HG03039 (cell line): ENCODE measurements around the gene PTPN3.
"Not testable (repeated sequence)": the region's sequence is repeated elsewhere in the genome, so short reads cannot be mapped to it uniquely, and the experiment has no call there.

Experiments
- ATAC-seq: cut with Tn5 transposase; IDR thresholded peaks from one replicate; pipeline ENCODE4 v1.9.1; 2021; ENCODE audit warnings: mild to moderate bottlenecking, moderate library complexity; ENCODE audit not compliant: unreplicated experiment

Gene PTPN3

GRCh38 chr9:109498195-109499092 is at the start of gene PTPN3:
TSS of gene PTPN3 (minus strand) at chr9:109498307. CDS start at chr9:109463434, 34,873 bp downstream.
- ATAC-seq: no peak

GRCh38 chr9:109544954-109545353 is 46.8 kb upstream of the PTPN3 start:
- not testable (repeated sequence) for ATAC-seq

GRCh38 chr9:109542922-109543321 is 44.8 kb upstream of the PTPN3 start:
- no peak for ATAC-seq

- no peak for ATAC-seq
Measured at GRCh38 chr9:109538346-109538745, 40.2 kb upstream of the PTPN3 start.

GRCh38 chr9:109537288-109537687 is 39.2 kb upstream of the PTPN3 start:
- no peak for ATAC-seq

- no peak for ATAC-seq
Measured at GRCh38 chr9:109536859-109537258, 38.8 kb upstream of the PTPN3 start.

GRCh38 chr9:109535365-109535764 is 37.3 kb upstream of the PTPN3 start:
- no peak for ATAC-seq

GRCh38 chr9:109534151-109534550 is 36.0 kb upstream of the PTPN3 start:
- no peak for ATAC-seq

- ATAC-seq: not testable (repeated sequence)
Measured at GRCh38 chr9:109532652-109533051, 34.5 kb upstream of the PTPN3 start.

- no peak for ATAC-seq
Measured at GRCh38 chr9:109522106-109522505, 24.0 kb upstream of the PTPN3 start.

- ATAC-seq: no peak
Measured at GRCh38 chr9:109520475-109521132, 22.5 kb upstream of the PTPN3 start.

- ATAC-seq: no peak
Measured at GRCh38 chr9:109519366-109519765, 21.3 kb upstream of the PTPN3 start.

- ATAC-seq: no peak
Measured at GRCh38 chr9:109518621-109519335, 20.7 kb upstream of the PTPN3 start.

- no peak for ATAC-seq
Measured at GRCh38 chr9:109517901-109518377, 19.8 kb upstream of the PTPN3 start.

GRCh38 chr9:109513871-109514270 is 15.8 kb upstream of the PTPN3 start:
- no peak for ATAC-seq

GRCh38 chr9:109512170-109512756 is 14.2 kb upstream of the PTPN3 start:
- ATAC-seq: no peak

GRCh38 chr9:109510506-109510905 is 12.4 kb upstream of the PTPN3 start:
- ATAC-seq: no peak

- not testable (repeated sequence) for ATAC-seq
Measured at GRCh38 chr9:109510042-109510441, 11.9 kb upstream of the PTPN3 start.

- no peak for ATAC-seq
Measured at GRCh38 chr9:109509611-109510010, 11.5 kb upstream of the PTPN3 start.

GRCh38 chr9:109507421-109507838 is 9.3 kb upstream of the PTPN3 start:
- ATAC-seq: no peak
